T47D (cell line): ENCODE measurements around the gene RAB11FIP4.
"Not testable (repeated sequence)": the region's sequence is repeated elsewhere in the genome, so short reads cannot be mapped to it uniquely, and the experiment has no call there.

ENCODE experiments used
- DNase-seq, 2 experiments: peaks; one replicate each; pipeline versions ENCODE4 v3.0.0 to v3.0.0-alpha.2; 2011 to 2012; ENCODE audit warnings: low read depth in 1 of 2, low spot score in 1 of 2
- JUND ChIP-seq: IDR thresholded peaks from 2 replicates; pipeline ENCODE4 v1.6.1; 2012; ENCODE audit warnings: low read depth
- in situ Hi-C: cut with HindIII; loops from 2 replicates; pipeline ENCODE4 v1.10.0; 2016; ENCODE audit warnings: low sequenced_read_pairs, low pct_unique_long_range_greater_than_20kb

RAB11FIP4 gene

DNA sequence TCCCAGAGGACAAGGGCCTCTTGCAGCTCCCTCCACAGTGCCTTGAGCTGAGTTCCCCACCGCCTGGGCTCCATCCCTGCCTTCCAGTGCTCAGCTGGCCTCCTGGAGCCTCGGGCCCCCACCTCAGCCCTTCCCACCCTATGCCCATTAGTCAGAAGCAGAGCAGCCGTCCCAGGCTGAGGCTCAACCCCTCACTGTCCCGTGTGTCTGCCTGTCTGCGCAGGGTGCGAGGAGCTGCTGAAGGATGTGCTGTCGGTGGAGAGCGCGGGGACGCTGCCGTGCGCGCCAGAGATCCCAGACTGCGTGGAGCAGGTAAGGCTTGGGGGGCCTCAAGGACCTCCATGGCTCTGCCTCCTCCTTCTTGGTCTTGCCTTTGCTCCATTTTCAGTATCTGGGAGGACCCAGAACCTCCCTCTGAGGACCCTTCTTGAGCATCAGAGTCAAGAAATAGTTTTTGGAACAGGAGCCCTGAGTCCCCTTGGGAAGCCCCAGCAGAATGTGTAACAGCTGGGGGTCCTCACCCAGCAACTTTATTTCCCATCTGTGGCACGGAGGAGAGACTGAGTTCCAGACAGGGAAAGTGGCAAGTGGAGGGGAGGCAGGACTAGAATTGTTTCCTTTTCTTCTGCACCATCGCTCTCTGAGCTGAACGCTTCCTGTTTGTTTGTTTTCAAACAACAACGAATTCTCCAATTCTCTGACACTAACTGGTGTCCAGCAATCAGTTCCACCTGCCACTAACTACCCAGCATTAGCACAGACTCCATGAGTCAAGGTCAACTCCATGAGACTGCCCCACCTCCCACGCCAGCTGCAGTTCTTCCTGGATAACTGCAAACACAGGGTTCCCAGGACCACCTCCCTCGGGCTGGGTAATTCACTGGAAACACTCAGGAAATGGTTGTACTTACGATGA, 42.6 kb downstream of the RAB11FIP4 start:
- no peak for DNase-seq
- in situ Hi-C loops, result no loop called here
- TF ChIP-seq JUND, result no peak

DNA sequence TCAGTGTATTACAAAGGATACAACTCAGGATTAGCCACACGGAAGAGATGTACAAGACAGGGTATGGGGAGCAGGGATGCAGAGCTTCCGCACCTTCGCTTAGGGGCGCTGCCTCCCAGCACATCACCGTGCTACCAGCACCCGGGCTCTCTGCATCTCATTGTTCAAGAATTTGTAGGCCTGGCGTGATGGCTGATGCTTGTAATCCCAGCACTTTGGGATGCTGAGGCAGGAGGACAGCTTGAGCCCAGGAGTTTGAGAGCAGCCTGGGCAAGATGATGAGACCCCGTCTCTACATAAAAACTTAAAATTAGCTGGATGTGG, 43.2 kb downstream of the RAB11FIP4 start:
- in situ Hi-C loops, result no loop called here
- DNase-seq, result no peak
- TF ChIP-seq JUND, result no peak

GRCh38 chr17:31435581-31435980, 44.1 kb downstream of the RAB11FIP4 start:
- TF ChIP-seq JUND, result no peak
- DNase-seq, result no peak
- in situ Hi-C loops, result no loop called here

GRCh38 chr17:31437720-31438400, 46.4 kb downstream of the RAB11FIP4 start:
- no peak for DNase-seq
- TF ChIP-seq JUND, result no peak
- in situ Hi-C loops, result no loop called here

DNA sequence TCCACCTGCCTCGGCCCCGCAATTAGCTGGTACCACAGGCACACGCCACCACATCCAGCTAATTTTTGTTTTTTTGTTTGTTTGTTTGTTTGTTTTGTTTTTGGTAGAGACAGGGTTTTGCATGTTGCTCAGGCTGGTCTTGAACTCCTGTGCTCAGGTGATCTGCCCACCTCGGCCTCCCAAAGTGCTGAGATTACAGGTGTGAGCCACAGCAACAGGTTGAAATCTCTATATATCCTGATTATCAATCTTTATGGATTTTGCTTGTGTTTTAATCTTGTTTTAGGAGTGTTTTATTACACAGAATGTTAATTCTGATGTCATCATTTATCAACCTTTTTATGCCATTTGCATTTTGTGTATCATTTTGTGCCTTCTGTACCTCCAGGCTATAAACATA, 48.2 kb downstream of the RAB11FIP4 start:
- in situ Hi-C loops, result no loop called here
- no peak for DNase-seq
- no peak for TF ChIP-seq JUND

- TF ChIP-seq JUND, result no peak
- in situ Hi-C loops, result no loop called here
- no peak for DNase-seq
Observed at GRCh38 chr17:31442276-31442675, 50.8 kb downstream of the RAB11FIP4 start.

DNA sequence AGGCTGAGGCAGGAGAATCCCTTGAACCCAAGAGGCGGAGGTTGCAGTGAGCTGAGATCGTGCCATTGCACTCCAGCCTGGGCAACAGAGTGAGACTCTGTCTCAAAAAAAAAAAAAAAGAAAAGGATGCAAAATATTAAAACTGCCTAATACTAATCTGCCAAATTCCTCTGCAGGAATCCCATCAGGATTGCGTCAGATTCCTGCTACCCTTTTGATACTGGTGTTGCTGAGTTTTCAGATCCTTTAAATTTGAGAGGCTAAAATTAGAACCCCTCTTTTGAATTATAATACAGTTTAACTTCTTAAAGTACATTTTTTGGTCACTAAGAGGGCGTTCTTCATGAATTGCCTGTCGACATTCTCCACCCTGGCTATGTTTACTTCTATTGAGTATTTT, 51.4 kb downstream of the RAB11FIP4 start:
- in situ Hi-C loops, DNase-seq: not testable (repeated sequence)

GRCh38 chr17:31443386-31443785, 51.9 kb downstream of the RAB11FIP4 start:
- no peak for TF ChIP-seq JUND
- in situ Hi-C loops, result no loop called here

DNA sequence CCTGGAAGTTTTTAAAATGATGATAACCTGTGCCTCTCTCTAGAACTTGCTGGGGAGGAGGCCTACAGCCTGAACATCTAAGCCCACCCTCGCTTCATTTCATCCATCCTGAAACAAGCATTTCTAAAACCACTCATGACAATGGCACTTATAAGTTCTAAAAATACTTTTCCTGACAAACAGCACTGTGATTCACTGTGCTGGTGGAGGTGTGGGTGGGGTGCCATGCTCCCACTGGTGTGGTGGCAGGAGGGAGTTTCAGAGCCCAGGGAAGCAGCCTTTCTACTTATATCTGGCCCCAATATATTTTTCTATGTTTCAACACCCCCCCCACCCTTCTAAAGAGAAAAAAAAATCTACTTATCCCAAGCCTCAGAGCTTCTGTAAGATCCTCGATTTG, 52.6 kb downstream of the RAB11FIP4 start:
- in situ Hi-C loops, result no loop called here
- no peak for DNase-seq
- no peak for TF ChIP-seq JUND

More at GRCh38 chr17:31443386-31443785, 51.9 kb downstream of the RAB11FIP4 start:
- no peak for DNase-seq

GRCh38 chr17:31446195-31446967, 54.9 kb downstream of the RAB11FIP4 start:
- no peak for TF ChIP-seq JUND
- in situ Hi-C loops, result no loop called here
- DNase-seq, result peak in 1 of 2 experiments; percentile 46

GRCh38 chr17:31448467-31449077, 57.1 kb downstream of the RAB11FIP4 start:
- in situ Hi-C loops, result no loop called here
- DNase-seq, result peak in 1 of 2 experiments; percentile 35
- no peak for TF ChIP-seq JUND

DNA sequence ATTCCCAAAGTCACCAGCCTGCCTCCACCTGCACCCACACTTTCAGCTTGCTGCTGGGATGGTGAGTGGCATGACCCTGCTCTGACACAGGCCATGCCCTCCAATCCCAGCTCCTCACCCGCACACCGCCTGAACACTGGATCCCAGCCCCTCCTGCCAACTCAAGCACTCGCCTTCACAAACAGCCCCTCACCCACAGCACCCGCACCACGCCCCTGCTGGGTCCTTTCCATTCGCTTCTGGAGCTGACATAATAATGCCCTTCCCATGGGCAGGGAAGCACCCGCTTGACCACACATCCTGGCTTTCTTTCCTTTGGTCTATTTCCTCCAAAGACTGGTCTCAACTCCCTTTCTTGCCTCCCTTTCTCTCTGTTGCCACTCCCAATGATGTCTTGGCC, 57.6 kb downstream of the RAB11FIP4 start:
- in situ Hi-C loops, result no loop called here
- TF ChIP-seq JUND, result no peak
- DNase-seq, result no peak
